ENCODE data around the gene PPIL4.
"Not testable (repeated sequence)": the region's sequence is repeated elsewhere in the genome, so short reads cannot be mapped to it uniquely, and the experiment has no call there.

DNA sequence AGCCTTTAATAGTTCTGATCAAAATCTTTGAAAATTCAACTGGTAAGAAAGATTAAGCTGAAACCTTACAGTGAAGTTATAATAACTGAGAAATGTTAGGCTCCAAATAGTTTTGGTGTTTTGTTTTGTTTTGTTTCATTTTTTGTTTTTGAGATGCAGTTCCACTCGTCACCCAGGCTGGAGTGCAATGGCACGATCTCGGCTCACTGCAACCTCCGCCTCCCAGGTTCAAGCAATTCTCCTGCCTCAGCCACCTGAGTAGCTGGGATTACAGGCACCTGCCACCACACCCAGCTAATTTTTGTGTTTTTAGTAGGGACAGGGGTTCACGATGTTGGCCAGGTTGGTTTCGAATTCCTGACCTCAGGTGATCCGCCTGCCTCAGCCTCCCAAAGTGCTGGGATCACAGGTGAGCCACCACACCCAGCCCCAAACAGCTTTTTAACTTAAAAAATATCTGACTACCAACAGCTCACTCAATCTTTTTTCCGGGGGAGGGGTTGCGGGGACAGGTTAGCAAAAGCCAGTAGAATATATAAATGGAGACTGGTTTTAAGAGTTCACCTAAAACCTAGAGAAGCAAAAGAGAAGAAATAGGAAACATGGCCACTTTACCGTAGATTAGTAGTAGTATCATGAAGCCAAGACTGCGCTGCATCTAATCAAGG, 50.4 kb downstream of the PPIL4 start:
- TF ChIP-seq, protein P1, sequence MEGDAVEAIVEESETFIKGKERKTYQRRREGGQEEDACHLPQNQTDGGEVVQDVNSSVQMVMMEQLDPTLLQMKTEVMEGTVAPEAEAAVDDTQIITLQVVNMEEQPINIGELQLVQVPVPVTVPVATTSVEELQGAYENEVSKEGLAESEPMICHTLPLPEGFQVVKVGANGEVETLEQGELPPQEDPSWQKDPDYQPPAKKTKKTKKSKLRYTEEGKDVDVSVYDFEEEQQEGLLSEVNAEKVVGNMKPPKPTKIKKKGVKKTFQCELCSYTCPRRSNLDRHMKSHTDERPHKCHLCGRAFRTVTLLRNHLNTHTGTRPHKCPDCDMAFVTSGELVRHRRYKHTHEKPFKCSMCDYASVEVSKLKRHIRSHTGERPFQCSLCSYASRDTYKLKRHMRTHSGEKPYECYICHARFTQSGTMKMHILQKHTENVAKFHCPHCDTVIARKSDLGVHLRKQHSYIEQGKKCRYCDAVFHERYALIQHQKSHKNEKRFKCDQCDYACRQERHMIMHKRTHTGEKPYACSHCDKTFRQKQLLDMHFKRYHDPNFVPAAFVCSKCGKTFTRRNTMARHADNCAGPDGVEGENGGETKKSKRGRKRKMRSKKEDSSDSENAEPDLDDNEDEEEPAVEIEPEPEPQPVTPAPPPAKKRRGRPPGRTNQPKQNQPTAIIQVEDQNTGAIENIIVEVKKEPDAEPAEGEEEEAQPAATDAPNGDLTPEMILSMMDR (IDR thresholded peaks at IDR 0.05) = not testable (repeated sequence)
- TF ChIP-seq POLR2A (IDR thresholded peaks at IDR 0.05; ENCODE audit: low read depth); POLR2AphosphoS5 (IDR thresholded peaks at IDR 0.05); EP300 (IDR thresholded peaks at IDR 0.05): not testable (repeated sequence)

All from esophagus muscularis mucosa (tissue), 4 donors.